ENCODE measurements around the gene HEBP1. TPM values are rescaled to one million over a fixed set of nuclear protein-coding genes. Genes with fewer than 3 reads are reported as not detected.

HEBP1 gene
- total RNA-seq, 1 donor from 2014 or later: 72.7 TPM

DNA sequence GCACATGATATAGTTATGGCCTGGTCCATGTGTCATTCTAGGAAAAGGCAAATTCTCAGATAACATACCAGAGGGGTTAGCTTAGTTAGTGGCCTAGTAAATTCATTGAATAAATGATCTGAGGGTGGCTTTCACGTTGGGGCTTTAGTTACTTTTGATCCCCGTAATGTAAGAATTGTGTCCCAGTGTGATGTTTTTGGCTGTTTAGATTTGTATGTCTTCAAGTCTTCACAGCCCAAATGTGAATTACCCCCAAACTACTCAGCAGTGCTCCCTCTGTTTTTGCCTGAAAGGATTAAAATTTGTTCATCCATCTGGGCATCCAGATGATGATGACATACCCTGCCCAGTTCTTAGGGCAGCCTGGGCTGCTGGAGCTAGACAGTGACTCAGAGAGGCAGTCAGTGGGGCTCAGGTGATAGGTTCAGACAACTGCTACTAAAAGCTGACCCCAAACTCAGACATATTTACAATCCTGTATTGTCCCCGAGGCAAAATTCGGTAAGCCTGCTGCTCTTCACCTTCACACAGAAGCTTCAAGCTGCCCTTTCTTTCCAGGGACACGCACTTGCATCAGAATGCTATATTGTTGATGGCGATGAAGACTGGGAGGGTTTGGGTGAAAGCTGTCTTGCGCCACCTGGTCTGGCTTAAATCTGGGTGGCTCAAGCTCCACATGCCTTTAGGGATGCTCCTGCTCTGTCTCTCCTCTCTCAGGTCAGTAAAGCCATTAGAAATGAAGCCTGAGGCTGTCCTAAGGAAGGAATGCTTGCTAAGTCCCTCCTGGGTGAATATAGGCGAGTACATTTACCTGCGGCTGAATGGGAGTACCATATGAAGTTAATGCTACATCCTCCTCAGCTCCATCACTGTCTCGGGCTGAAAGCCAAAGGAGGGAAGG, 58.4 kb downstream of the HEBP1 start:
- no peaks in the 10 kb centered on the region for H3K9me3 ChIP-seq
- H3K27me3 ChIP-seq (ENCODE audit: low read depth): no peaks in the 10 kb centered on the region
- no peak overlapping the region for H3K27ac ChIP-seq
- ATAC-seq: peak in 1 of 2 donors; percentile 7
- no peak for DNase-seq
- no peak overlapping the region for H3K4me3 ChIP-seq
- no peaks in the 10 kb centered on the region for H3K36me3 ChIP-seq
- TF ChIP-seq, protein P1, sequence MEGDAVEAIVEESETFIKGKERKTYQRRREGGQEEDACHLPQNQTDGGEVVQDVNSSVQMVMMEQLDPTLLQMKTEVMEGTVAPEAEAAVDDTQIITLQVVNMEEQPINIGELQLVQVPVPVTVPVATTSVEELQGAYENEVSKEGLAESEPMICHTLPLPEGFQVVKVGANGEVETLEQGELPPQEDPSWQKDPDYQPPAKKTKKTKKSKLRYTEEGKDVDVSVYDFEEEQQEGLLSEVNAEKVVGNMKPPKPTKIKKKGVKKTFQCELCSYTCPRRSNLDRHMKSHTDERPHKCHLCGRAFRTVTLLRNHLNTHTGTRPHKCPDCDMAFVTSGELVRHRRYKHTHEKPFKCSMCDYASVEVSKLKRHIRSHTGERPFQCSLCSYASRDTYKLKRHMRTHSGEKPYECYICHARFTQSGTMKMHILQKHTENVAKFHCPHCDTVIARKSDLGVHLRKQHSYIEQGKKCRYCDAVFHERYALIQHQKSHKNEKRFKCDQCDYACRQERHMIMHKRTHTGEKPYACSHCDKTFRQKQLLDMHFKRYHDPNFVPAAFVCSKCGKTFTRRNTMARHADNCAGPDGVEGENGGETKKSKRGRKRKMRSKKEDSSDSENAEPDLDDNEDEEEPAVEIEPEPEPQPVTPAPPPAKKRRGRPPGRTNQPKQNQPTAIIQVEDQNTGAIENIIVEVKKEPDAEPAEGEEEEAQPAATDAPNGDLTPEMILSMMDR (IDR thresholded peaks at IDR 0.05): no peak
- no peaks in the 10 kb centered on the region for H3K4me1 ChIP-seq
- intact Hi-C loops (cut with DNase I): no loop called here

DNA sequence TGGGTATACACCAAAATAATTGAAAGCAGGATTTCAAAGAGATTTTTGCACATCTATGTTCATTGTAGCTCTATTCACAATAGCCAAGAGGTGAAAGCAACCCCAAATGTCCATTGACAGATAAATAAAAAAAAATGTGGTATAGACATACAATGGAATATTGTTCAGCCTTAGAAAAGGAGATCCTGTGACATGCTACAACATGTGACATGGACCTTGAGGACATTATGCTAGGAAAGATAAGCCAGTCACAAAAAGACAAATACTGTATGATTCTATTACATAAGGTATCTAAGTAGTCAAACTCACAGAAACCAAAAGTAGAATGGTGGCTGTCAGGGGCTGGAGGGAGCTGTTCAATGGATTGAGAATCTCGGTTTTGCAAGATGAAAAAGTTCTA, 60.2 kb downstream of the HEBP1 start:
- intact Hi-C loops (cut with DNase I): no loop called here
- no peaks in the 10 kb centered on the region for H3K4me1 ChIP-seq
- TF ChIP-seq, protein P1 (IDR thresholded peaks at IDR 0.05): no peak

DNA sequence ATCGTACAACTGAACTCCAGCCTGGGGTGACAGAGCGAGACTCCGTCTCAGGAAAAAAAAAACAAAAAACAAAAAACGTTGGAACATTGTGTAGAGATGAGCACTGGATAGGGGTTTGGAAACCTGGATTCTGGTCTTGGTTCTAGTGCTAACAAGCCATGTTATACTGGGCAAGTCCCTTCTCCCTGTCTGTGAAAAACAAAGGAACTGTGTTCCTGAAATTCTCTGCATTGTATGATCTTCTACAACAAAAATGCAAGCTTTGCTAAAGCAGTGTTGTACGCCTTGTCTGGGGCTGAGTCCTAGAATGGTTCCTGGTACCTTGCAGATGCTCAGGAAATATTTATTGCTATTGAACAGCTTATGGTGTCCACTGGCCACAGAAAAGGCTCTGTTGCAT, 61.5 kb downstream of the HEBP1 start:
- Histone ChIP-seq H3K36me3 (no peaks in the 10 kb centered on the region), H3K4me3 (no peak overlapping the region), H3K27ac (no peak overlapping the region), H3K27me3 (ENCODE audit: low read depth) (no peaks in the 10 kb centered on the region), H3K4me1 (no peaks in the 10 kb centered on the region), H3K9me3 (no peaks in the 10 kb centered on the region)
- ATAC-seq: no peak
- intact Hi-C loops (cut with DNase I): no loop called here
- no peak for DNase-seq
- TF ChIP-seq, protein P1 (IDR thresholded peaks at IDR 0.05): no peak

More for the DNA sequence above, 60.2 kb downstream of the HEBP1 start:
- Histone ChIP-seq H3K27ac (no peak overlapping the region), H3K36me3 (no peaks in the 10 kb centered on the region), H3K4me3 (no peak overlapping the region), H3K9me3 (no peaks in the 10 kb centered on the region), H3K27me3 (ENCODE audit: low read depth) (no peaks in the 10 kb centered on the region)
- no peak for ATAC-seq
- DNase-seq: no peak

DNA sequence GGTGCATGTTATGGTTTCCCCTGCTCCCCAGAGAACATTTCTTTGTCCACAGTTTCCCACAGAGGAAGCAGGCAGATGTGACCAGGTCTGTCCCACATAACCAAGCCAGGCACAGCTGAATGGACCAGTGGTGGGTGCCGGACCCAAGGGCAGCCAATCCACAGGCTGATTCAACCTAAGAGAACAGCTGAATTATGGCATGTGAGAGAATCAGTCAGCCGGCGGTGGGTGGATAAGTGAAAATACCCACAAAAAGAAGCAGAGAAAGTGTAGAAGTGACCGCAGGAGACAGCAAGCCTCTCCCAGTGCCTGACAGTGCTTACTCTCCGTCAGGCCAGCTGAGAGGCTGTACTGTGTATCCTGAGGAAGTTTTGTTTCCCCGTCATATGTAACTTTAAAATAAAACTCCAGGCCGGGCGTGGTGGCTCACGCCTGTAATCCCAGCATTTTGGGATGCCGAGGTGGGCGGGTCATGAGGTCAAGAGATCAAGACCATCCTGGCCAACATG, 63.0 kb downstream of the HEBP1 start:
- Histone ChIP-seq H3K36me3 (no peaks in the 10 kb centered on the region), H3K4me1 (no peaks in the 10 kb centered on the region), H3K27me3 (ENCODE audit: low read depth) (no peaks in the 10 kb centered on the region), H3K4me3 (no peak overlapping the region), H3K9me3 (no peaks in the 10 kb centered on the region), H3K27ac (no peak overlapping the region)
- intact Hi-C loops (cut with DNase I): no loop called here
- ATAC-seq (no peak), DNase-seq (no peak)
- TF ChIP-seq, protein P1 (IDR thresholded peaks at IDR 0.05): no peak

DNA sequence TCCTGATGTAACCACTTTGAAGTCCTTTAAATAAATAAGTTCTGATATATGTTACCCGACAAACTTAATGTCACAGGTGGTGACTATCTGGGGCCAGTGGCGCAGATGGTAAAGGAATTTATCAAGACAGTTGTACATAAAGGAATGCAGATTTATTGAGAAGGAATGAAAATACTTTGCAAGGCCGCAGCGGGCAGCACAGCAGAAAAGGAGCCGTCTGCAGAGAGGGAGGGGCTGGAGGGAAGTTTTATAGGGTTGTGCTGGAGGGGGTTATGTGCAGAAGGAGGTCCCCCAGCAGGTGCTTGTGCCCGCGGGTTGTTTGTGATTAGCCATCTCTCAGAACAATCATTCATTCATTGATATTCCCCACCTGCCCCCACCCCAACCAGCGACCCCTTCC, 65.5 kb downstream of the HEBP1 start:
- Histone ChIP-seq H3K36me3 (no peaks in the 10 kb centered on the region), H3K27me3 (ENCODE audit: low read depth) (no peaks in the 10 kb centered on the region), H3K4me3 (no peak overlapping the region), H3K27ac (no peak overlapping the region), H3K9me3 (no peaks in the 10 kb centered on the region), H3K4me1 (no peaks in the 10 kb centered on the region)
- TF ChIP-seq, protein P1 (IDR thresholded peaks at IDR 0.05): no peak
- no peak for ATAC-seq
- intact Hi-C loops (cut with DNase I): no loop called here
- no peak for DNase-seq

Measured in lower lobe of right lung (tissue), 2 donors.